CD4-positive, CD25-positive, alpha-beta regulatory T cell (primary cell): ENCODE results near the gene HOXB7. TPM values are rescaled to one million over a fixed set of nuclear protein-coding genes. Genes with fewer than 3 reads are reported as not detected.

Experiments used
- ATAC-seq, 2 donors: fragments of 150-1000 bp; cut with Tn5 transposase; one replicate each; pipeline ENCODE4 v1.10.0; 2021; ENCODE audit warnings: low read depth in 2 of 2, moderate number of reproducible peaks in 2 of 2, moderate library complexity in 1 of 2
- DNase-seq, 3 donors: peaks; one replicate each; pipeline versions ENCODE4 v3.0.0 to v3.0.0-alpha.2; 2012 to 2022; ENCODE audit warnings: mixed read lengths in 1 of 3
- H3K27ac ChIP-seq: one replicate; pipeline ENCODE4 v1.7.0; 2013; ENCODE audit warnings: mild to moderate bottlenecking, low read length; ENCODE audit not compliant: insufficient read depth, poor library complexity, severe bottlenecking
- H3K27me3 ChIP-seq: one replicate; pipeline ENCODE4 v1.7.0; 2013; ENCODE audit warnings: low read length; ENCODE audit not compliant: control insufficient read depth, insufficient read depth
- H3K36me3 ChIP-seq: one replicate; pipeline ENCODE4 v1.7.0; 2013; ENCODE audit warnings: mild to moderate bottlenecking, low read length, moderate library complexity; ENCODE audit not compliant: control insufficient read depth, insufficient read depth
- H3K4me1 ChIP-seq: 2 replicates; pipeline ENCODE4 v1.7.0; 2013; ENCODE audit warnings: mild to moderate bottlenecking, low read length; ENCODE audit not compliant: insufficient read depth, control insufficient read depth, poor library complexity, severe bottlenecking
- H3K4me3 ChIP-seq: one replicate; pipeline ENCODE4 v1.7.0; 2013; ENCODE audit warnings: low read depth, mild to moderate bottlenecking, low read length, moderate library complexity
- H3K9me3 ChIP-seq, 2 experiments: 1 replicate in 1 of 2; 2 replicates in 1 of 2; pipeline ENCODE4 v1.7.0; 2013; ENCODE audit warnings: low read length in 2 of 2, mild to moderate bottlenecking in 1 of 2, moderate library complexity in 1 of 2; ENCODE audit not compliant: control insufficient read depth in 2 of 2
- H3K27ac Mint-ChIP-seq, 3 donors: one replicate each; pipeline ENCODE4 v1.8.0; 2020 to 2022; ENCODE audit warnings: mild to moderate bottlenecking in 3 of 3, mixed read lengths in 3 of 3, moderate library complexity in 2 of 3
- H3K27me3 Mint-ChIP-seq: one replicate; pipeline ENCODE4 v1.8.0; 2022; ENCODE audit warnings: mild to moderate bottlenecking, mixed read lengths
- H3K36me3 Mint-ChIP-seq: one replicate; pipeline ENCODE4 v1.8.0; 2020; ENCODE audit warnings: mixed read lengths
- H3K4me1 Mint-ChIP-seq, 4 donors: one replicate each; pipeline ENCODE4 v1.8.0; 2020 to 2022; ENCODE audit warnings: mixed read lengths in 4 of 4, mild to moderate bottlenecking in 1 of 4
- H3K4me3 Mint-ChIP-seq, 4 donors: one replicate each; pipeline ENCODE4 v1.8.0; 2020 to 2022; ENCODE audit warnings: mild to moderate bottlenecking in 4 of 4, mixed read lengths in 4 of 4, moderate library complexity in 3 of 4
- H3K9me3 Mint-ChIP-seq, 7 donors: one replicate each; pipeline ENCODE4 v1.8.0; 2020 to 2022; ENCODE audit warnings: mixed read lengths in 7 of 7, mild to moderate bottlenecking in 3 of 7, moderate library complexity in 2 of 7
- polyA plus RNA-seq, 4 donors: library from polyadenylated mRNA; unstranded; fragments of 300-500 nt; fragmentation: Illumina TruSeq; gene quantifications; one replicate each; pipeline ENCODE4 v1.2.3, GENCODE V29; 2021
- total RNA-seq: library from RNA; stranded (reverse); gene quantifications from one replicate; pipeline ENCODE4 v1.2.3, GENCODE V29; 2022

Gene HOXB7
- total and polyA plus RNA-seq, 5 donors from 2014 or later = 0.77 to 7.2 (median 2.1) TPM

- Mint-ChIP-seq H3K36me3 (no peaks in the 10 kb centered on the region), H3K4me1 (peaks cover 4 to 37% (median 24%) of the 10 kb centered on the region in 4 donors), H3K4me3 (peak overlapping the region in 2 of 4 donors; percentile 16 to 65)
These were observed 18.7 kb downstream of the HOXB7 start for GRCh38 chr17:48592057-48592514.

GRCh38 chr17:48591255-48592056 lies 19.4 kb downstream of the HOXB7 start:
- no peak for DNase-seq

More at GRCh38 chr17:48592057-48592514, 18.7 kb downstream of the HOXB7 start:
- Histone ChIP-seq H3K4me1 (peaks cover 30% of the 10 kb centered on the region), H3K9me3 (no peaks in the 10 kb centered on the region), H3K4me3 (no peak overlapping the region), H3K27me3 (peaks cover 44% of the 10 kb centered on the region), H3K36me3 (no peaks in the 10 kb centered on the region), H3K27ac (no peak overlapping the region)
- no peaks in the 10 kb centered on the region for H3K9me3 Mint-ChIP-seq
- DNase-seq (no peak), ATAC-seq (no peak)
- H3K27me3 Mint-ChIP-seq = peaks cover 88% of the 10 kb centered on the region
- no peak overlapping the region for H3K27ac Mint-ChIP-seq

GRCh38 chr17:48590607-48591161 lies 20.1 kb downstream of the HOXB7 start:
- H3K4me1 Mint-ChIP-seq = peaks cover 0 to 38% (median 26%) of the 10 kb centered on the region in 4 donors
- H3K27ac Mint-ChIP-seq = no peak overlapping the region
- peaks cover 45% of the 10 kb centered on the region for H3K27me3 ChIP-seq
- H3K9me3 ChIP-seq = no peaks in the 10 kb centered on the region
- no peaks in the 10 kb centered on the region for H3K36me3 ChIP-seq
- no peaks in the 10 kb centered on the region for H3K9me3 Mint-ChIP-seq
- no peaks in the 10 kb centered on the region for H3K36me3 Mint-ChIP-seq
- peak overlapping the region in 2 of 4 donors; percentile 16 to 52 for H3K4me3 Mint-ChIP-seq
- peaks cover 27% of the 10 kb centered on the region for H3K4me1 ChIP-seq
- H3K4me3 ChIP-seq = no peak overlapping the region
- H3K27ac ChIP-seq = no peak overlapping the region
- H3K27me3 Mint-ChIP-seq = peaks cover 90% of the 10 kb centered on the region
- DNase-seq (no peak), ATAC-seq (no peak)

More at GRCh38 chr17:48591255-48592056, 19.4 kb downstream of the HOXB7 start:
- H3K9me3 Mint-ChIP-seq = no peaks in the 10 kb centered on the region
- no peak overlapping the region for H3K4me3 ChIP-seq
- no peak overlapping the region for H3K27ac Mint-ChIP-seq
- H3K4me1 Mint-ChIP-seq = peaks cover 3 to 34% (median 23%) of the 10 kb centered on the region in 4 donors
- peaks cover 88% of the 10 kb centered on the region for H3K27me3 Mint-ChIP-seq
- H3K4me3 Mint-ChIP-seq = peak overlapping the region in 3 of 4 donors; percentile 16 to 74 (median 65)
- no peaks in the 10 kb centered on the region for H3K36me3 Mint-ChIP-seq
- peaks cover 25% of the 10 kb centered on the region for H3K4me1 ChIP-seq
- no peaks in the 10 kb centered on the region for H3K9me3 ChIP-seq
- H3K27ac ChIP-seq = no peak overlapping the region
- no peak for ATAC-seq
- peaks cover 43% of the 10 kb centered on the region for H3K27me3 ChIP-seq
- H3K36me3 ChIP-seq = no peaks in the 10 kb centered on the region

DNA sequence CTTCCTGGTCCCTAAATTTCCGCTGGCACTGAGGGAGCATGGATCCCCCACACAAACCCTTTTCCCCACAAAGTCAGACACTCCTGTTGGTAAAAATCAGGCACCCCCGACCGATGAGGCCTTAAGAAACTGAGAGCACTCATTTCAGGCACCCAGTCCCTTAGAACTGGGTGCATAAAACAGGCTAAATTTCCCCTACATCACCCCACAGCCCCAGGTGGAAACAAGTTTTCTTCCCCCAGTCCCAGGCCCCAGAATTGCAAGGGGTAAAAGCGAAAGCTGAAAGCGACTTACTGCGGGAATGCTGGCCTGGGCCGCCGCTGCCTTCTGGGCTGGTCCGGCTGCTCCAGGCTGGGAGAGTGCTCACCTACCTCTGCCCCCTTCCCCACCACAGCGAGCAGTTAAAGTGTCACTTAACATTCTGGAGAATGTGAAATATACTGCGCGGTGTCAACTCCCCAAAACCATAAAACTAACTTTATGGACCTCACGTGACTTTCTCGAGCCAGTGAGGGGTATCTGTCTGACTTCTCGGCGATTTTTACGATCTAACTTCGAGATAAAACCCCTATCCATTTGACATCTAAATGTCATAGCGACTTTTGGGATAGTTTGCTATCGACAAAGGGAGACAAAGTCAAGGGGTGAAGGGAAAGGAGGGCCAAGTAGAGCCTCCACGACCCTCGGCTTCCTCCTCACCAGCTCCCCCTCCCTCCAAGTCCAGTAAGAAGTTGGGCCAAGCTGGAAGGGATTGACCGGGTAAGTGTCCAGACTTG lies 20.8 kb downstream of the HOXB7 start, which contains the start of gene HOXB3:
HOXB3 (minus strand) TSS at position 411 of the 776 bp plus-strand sequence. CDS start 37,767 bp downstream, outside the sequence.
- H3K9me3 ChIP-seq = no peaks in the 10 kb centered on the region
- DNase-seq (no peak), ATAC-seq (no peak)
- peaks cover 46% of the 10 kb centered on the region for H3K27me3 ChIP-seq
- no peaks in the 10 kb centered on the region for H3K36me3 ChIP-seq
- no peaks in the 10 kb centered on the region for H3K9me3 Mint-ChIP-seq
- H3K4me3 Mint-ChIP-seq = peak within 1 kb of the TSS in 2 of 4 donors; percentile 16 to 52
- H3K36me3 Mint-ChIP-seq = no peaks in the 10 kb centered on the region
- H3K27ac ChIP-seq = no peak within 1 kb of the TSS
- peaks cover 34% of the 10 kb centered on the region for H3K4me1 ChIP-seq
- peaks cover 90% of the 10 kb centered on the region for H3K27me3 Mint-ChIP-seq
- H3K4me3 ChIP-seq = no peak within 1 kb of the TSS
- H3K4me1 Mint-ChIP-seq = peaks cover 0 to 45% (median 28%) of the 10 kb centered on the region in 4 donors
- no peak within 1 kb of the TSS for H3K27ac Mint-ChIP-seq

DNA sequence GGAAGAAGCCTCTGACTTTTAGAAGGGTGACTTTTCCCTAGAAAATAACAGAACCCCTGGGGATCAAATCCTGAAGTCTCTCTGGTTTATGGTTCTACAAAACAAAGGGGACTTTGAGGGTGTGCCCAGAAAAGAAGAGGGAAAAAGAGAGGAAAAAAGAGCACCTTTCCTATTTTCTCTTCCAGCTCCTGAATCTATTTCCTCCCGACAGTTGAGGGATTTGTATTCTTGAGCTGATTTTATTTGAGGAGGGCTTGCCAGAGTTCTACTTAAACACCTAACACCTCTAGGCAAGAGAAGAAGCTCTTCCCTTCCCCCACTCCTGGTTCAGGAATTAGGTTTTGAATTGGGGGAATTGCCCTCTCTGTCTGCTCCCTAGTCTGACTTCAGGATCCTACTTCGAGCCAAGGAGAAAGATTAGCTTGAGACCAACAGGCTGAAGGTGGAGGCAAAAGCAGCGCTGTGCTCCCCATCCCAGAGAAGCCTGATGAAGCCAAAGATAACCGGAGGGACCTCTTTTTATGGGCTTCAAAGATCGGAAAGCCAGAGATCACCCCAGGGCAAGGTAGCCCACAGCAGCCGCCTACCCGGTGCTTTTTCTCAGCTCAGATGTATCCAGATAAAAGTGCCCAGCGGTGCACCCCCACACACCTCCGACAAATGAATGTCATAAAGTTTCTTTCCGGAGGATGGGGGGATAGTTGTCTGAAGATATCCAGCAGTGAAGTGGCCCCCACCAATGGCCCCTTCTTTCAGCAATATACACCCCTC lies 21.6 kb downstream of the HOXB7 start:
- no peak overlapping the region for H3K27ac Mint-ChIP-seq
- DNase-seq (no peak), ATAC-seq (no peak)
- no peaks in the 10 kb centered on the region for H3K9me3 ChIP-seq
- H3K36me3 ChIP-seq = no peaks in the 10 kb centered on the region
- H3K4me3 ChIP-seq = no peak overlapping the region
- no peaks in the 10 kb centered on the region for H3K9me3 Mint-ChIP-seq
- peaks cover 94% of the 10 kb centered on the region for H3K27me3 Mint-ChIP-seq
- no peak overlapping the region for H3K27ac ChIP-seq
- peaks cover 40% of the 10 kb centered on the region for H3K27me3 ChIP-seq
- H3K36me3 Mint-ChIP-seq = no peaks in the 10 kb centered on the region
- H3K4me3 Mint-ChIP-seq = peak overlapping the region in 1 of 4 donors; percentile 71
- H3K4me1 Mint-ChIP-seq = peaks cover 0 to 47% (median 28%) of the 10 kb centered on the region in 4 donors
- peaks cover 36% of the 10 kb centered on the region for H3K4me1 ChIP-seq

DNA sequence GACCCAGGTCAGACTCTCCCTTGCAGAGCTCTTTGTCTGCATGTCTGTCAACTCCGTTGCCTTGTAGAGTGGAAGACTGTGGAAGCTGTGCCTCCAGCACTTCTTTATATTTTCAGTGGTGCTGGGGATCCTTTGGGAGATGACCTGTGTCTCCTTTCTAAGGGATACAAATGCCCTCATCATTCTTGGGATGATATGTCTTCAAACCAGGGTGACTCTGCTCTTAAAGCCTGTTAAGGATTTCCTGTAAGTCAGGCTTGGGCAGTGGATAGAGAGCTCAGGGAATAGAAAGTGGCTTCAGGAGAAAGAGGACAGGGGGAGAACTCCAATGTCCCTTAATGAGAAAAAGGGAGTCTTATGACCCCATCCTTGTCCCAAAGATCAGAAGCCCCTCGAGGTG lies 22.3 kb downstream of the HOXB7 start:
- H3K27me3 ChIP-seq = peaks cover 46% of the 10 kb centered on the region
- ATAC-seq (no peak), DNase-seq (no peak)
- H3K27ac ChIP-seq = no peak overlapping the region
- Mint-ChIP-seq H3K27ac (no peak overlapping the region), H3K36me3 (no peaks in the 10 kb centered on the region), H3K9me3 (no peaks in the 10 kb centered on the region), H3K4me1 (peaks cover 6 to 46% (median 27%) of the 10 kb centered on the region in 4 donors), H3K27me3 (peaks cover 100% of the 10 kb centered on the region), H3K4me3 (peak overlapping the region in 1 of 4 donors; percentile 56)
- H3K4me3 ChIP-seq = no peak overlapping the region
- H3K36me3 ChIP-seq = no peaks in the 10 kb centered on the region
- H3K9me3 ChIP-seq = no peaks in the 10 kb centered on the region
- H3K4me1 ChIP-seq = peaks cover 31% of the 10 kb centered on the region

DNA sequence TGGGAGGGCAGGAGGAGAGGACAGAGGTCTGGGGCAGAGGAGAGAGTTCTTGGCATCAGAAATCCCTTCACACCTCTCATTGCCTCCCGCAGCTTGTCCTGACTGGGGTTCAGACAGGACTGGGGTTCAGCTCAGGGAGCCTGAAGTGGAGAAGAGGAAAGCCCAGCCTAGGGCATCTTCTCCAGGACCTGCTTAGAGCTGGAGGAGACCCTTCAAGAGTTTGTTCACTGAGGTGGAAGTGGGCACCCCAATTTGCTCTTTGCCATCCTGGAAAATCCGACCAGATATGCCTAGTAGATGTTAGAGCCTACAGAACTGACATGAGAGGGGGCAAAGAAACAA lies 22.8 kb downstream of the HOXB7 start:
- Histone ChIP-seq H3K9me3 (no peaks in the 10 kb centered on the region), H3K36me3 (no peaks in the 10 kb centered on the region), H3K4me3 (no peak overlapping the region), H3K27me3 (peaks cover 50% of the 10 kb centered on the region), H3K4me1 (peaks cover 26% of the 10 kb centered on the region), H3K27ac (no peak overlapping the region)
- ATAC-seq = no peak
- H3K9me3 Mint-ChIP-seq = no peaks in the 10 kb centered on the region
- peaks cover 100% of the 10 kb centered on the region for H3K27me3 Mint-ChIP-seq
- peaks cover 6 to 45% (median 26%) of the 10 kb centered on the region in 4 donors for H3K4me1 Mint-ChIP-seq
- H3K36me3 Mint-ChIP-seq = no peaks in the 10 kb centered on the region
- DNase-seq = no peak
- H3K4me3 Mint-ChIP-seq = peak overlapping the region in 2 of 4 donors; percentile 56 to 91
- no peak overlapping the region for H3K27ac Mint-ChIP-seq
